Measurements from ENCODE around the gene OR14I1.

DNA sequence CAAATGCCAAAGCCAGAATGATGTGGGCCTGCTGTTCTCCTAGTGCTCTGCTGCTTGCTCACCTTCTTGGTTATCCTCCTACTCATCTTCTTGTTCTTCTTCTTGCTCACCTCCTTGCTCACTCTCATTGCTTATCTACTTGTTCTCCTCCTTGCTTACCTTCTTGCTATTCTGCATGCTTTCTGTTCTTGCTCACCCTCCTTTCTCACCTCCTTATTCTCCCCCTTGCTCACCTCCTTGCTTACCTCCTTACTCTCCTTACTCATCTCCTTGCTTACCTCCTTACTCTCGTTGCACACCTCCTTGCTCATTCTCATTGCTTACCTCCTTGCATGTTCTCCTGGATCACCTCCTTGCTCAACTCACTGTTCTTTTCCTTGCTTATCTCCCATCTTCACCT is at the start of gene OR14I1:
- TF ChIP-seq, protein P1, sequence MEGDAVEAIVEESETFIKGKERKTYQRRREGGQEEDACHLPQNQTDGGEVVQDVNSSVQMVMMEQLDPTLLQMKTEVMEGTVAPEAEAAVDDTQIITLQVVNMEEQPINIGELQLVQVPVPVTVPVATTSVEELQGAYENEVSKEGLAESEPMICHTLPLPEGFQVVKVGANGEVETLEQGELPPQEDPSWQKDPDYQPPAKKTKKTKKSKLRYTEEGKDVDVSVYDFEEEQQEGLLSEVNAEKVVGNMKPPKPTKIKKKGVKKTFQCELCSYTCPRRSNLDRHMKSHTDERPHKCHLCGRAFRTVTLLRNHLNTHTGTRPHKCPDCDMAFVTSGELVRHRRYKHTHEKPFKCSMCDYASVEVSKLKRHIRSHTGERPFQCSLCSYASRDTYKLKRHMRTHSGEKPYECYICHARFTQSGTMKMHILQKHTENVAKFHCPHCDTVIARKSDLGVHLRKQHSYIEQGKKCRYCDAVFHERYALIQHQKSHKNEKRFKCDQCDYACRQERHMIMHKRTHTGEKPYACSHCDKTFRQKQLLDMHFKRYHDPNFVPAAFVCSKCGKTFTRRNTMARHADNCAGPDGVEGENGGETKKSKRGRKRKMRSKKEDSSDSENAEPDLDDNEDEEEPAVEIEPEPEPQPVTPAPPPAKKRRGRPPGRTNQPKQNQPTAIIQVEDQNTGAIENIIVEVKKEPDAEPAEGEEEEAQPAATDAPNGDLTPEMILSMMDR (IDR thresholded peaks at IDR 0.05) = no peak
- TF ChIP-seq POLR2A (IDR thresholded peaks at IDR 0.05) = no peak
